AG08395 (cell line): Measurements from ENCODE around the gene PMVK.
A peak's percentile ranks its signal among the peaks of the same experiment; 100 is the strongest.

ENCODE experiments used
- DNase-seq: peaks from one replicate; pipeline ENCODE4 v3.0.0; 2012; ENCODE audit warnings: mixed read lengths, low spot score

Gene PMVK

DNA sequence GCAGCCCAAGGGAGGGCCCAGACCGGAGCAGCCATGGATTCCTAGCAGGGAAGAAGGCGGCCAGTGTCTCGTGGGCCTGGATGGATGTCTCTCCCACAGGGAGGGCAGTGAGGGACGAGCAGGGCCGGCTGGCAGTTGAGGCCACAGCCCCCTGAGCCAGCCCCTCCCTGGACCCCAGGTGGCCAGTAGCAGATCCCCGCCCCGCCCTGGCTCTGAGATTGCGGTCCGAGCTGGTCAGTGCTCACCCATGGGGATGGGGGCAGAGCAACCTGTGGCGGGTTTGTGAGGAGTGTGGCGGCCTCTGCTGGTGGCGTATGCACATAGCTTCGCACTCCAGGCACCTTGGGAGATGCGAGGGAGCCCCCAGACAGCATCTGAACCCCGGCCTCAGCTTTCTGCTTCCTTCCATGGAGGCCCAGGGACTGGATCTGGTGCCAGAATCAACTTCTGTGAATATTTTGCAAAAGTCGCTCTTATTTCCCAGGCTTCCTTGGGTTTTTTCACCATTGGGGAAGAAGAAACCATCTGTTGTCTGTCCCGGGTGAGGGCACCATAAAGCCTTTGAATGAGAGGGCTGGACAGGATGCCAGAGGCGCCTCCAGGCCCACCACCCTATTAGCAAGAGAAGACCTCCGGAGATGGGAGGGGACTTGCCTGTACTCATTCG, 58.0 kb downstream of the PMVK start:
- peak; percentile 76 for DNase-seq

DNA sequence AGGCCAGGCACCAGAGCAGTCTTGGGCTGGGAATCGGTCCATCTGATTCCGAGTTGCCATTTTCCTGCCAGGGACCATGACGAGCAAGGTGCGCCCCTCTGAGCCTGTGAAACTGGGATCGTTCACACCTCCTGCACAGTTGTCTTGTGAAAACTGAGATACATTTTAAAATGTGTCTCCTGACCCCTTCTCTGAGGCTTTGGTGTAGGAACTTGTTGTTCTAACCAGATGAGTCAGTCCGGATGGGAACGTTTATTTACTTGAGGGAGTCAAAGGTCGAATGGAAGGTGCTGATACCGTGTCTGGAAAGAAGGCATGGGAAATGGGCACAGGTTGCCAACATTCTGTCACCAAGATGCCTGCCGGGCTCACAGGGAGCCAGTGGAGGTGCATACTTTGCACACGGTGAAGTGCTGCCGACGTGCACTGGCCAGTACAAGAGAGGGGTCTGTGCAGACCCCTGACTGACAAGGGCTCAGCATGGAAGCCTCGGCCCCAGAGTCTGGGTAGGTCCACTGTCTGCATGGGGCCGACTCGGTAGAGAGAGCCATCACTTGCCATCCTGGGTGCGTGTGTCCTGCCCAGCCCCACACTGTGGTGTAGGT, 59.0 kb downstream of the PMVK start:
- no peak for DNase-seq

DNA sequence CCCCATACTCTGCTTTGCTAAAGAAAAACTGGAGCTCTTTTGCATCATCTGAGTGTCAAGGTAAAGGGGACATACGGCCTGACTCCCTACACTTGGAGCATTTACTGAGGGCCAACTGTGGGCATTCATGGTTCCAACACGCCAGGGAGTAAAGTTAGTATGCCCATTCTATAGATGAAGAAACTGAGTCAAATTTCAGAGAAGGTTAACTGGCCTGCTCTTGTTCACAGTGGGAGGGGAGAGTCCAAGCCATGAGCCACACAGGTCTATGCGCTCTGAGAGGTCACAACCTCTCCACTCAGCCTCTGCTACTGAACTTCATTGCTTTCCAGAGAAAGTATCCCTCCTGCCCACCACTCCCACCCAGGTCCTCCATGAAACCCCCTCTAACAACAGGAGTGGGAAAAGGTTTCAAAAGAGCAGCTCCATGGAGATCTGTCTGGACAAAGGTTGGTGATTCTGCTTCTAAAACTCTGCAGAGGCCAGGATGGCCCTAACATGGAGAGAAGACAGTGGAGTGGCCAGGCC, 59.6 kb downstream of the PMVK start:
- DNase-seq = no peak
